HCT116 (cell line): ENCODE data around the gene RBM14. TPM values are rescaled to one million over a fixed set of nuclear protein-coding genes. Genes with fewer than 3 reads are reported as not detected.

ENCODE experiments used
- ATAC-seq: fragments of 200-7000 bp; cut with Tn5 transposase; 2 replicates; pipeline ENCODE4 v1.9.1; 2020; ENCODE audit warnings: mild to moderate bottlenecking, moderate library complexity
- BruUV-seq: library from RNA; stranded (reverse); fragments of 400-500 nt; replicated peaks from 2 replicates; lab custom pipeline; 2021; lab: Mats Ljungman, UMichigan
- CTCF ChIA-PET: fragments of 300-600 bp; sonication (Branson Sonifier 250); formaldehyde crosslinking; loops from one replicate; lab custom pipeline; 2021; ENCODE audit warnings: antibody characterized with exemption; lab: Charles Lee
- POLR2A ChIA-PET: fragments of 300-600, 350-600 bp; sonication (Branson Sonifier 250); formaldehyde crosslinking; loops from one replicate; lab custom pipeline; 2021; ENCODE audit warnings: antibody characterized with exemption; lab: Charles Lee
- RAD21 ChIA-PET, 2 experiments: fragments of 300-600 bp; sonication (Branson Sonifier 250); formaldehyde crosslinking; loops; one replicate each; lab custom pipeline; 2023; ENCODE audit warnings: low total read pairs in 2 of 2; ENCODE audit not compliant: uncharacterized antibody in 2 of 2, unreplicated experiment in 2 of 2, low non-redundant PET in 1 of 2; lab: Charles Lee
- DNase-seq: peaks from one replicate; pipeline ENCODE4 v3.0.0-alpha.2; 2010; ENCODE audit warnings: low read depth, low spot score
- H2AFZ ChIP-seq: fragments of 200-600 bp; shearing (Covaris generic), sonication (generic); 2 replicates; pipeline ENCODE4 v1.6.1; 2017; ENCODE audit warnings: low read depth, mixed run types, mixed read lengths, antibody characterized with exemption, low read length; ENCODE audit not compliant: poor library complexity, severe bottlenecking
- H3K27ac ChIP-seq: 2 replicates; pipeline ENCODE4 v1.5.1; 2012; ENCODE audit warnings: low read depth, low read length
- H3K27me3 ChIP-seq: fragments of 200-600 bp; sonication (generic); 2 replicates; pipeline ENCODE4 v1.6.1; 2016; ENCODE audit warnings: mixed run types, low read length, mixed read lengths; ENCODE audit not compliant: insufficient read depth
- H3K36me3 ChIP-seq, 2 experiments: fragments of 200-500 bp in 1 of 2; fragments of 200-600 bp in 1 of 2; sonication (Bioruptor generic) in 1 of 2; sonication (generic) in 1 of 2; 2 replicates each; pipeline versions ENCODE4 v1.5.1 to v1.6.1; 2014 to 2016; ENCODE audit warnings: low read length in 2 of 2, inconsistent platforms in 1 of 2, mixed read lengths in 1 of 2, mixed run types in 1 of 2; ENCODE audit not compliant: insufficient read depth in 2 of 2, control insufficient read depth in 1 of 2
- H3K4me1 ChIP-seq, 2 experiments: fragments of 200-600 bp in 1 of 2; sonication (generic) in 1 of 2; 2 replicates each; pipeline versions ENCODE4 v1.5.1 to v1.6.1; 2012 to 2017; ENCODE audit warnings: low read length in 2 of 2, inconsistent platforms in 1 of 2, mild to moderate bottlenecking in 1 of 2, mixed read lengths in 1 of 2, mixed run types in 1 of 2, moderate library complexity in 1 of 2; ENCODE audit not compliant: insufficient read depth in 2 of 2, control insufficient read depth in 1 of 2
- H3K4me2 ChIP-seq: fragments of 200-600 bp; sonication (generic); 2 replicates; pipeline ENCODE4 v1.6.1; 2017; ENCODE audit warnings: mixed run types, low read length, mixed read lengths
- H3K4me3 ChIP-seq, 2 experiments: fragments of 200-600 bp in 1 of 2; sonication (generic) in 1 of 2; replicated peaks in 1 of 2; 2 replicates each; pipeline ENCODE4 v1.5.1; 2011 to 2016; ENCODE audit warnings: low read length in 2 of 2, control low read depth in 1 of 2, low read depth in 1 of 2, mild to moderate bottlenecking in 1 of 2, mixed read lengths in 1 of 2, mixed run types in 1 of 2
- H3K79me2 ChIP-seq: fragments of 200-600 bp; sonication (generic); 2 replicates; pipeline ENCODE4 v1.6.1; 2017; ENCODE audit warnings: mild to moderate bottlenecking, mixed run types, low read length, moderate library complexity, mixed read lengths; ENCODE audit not compliant: insufficient read depth
- H3K9ac ChIP-seq: fragments of 200-600 bp; sonication (generic); 2 replicates; pipeline ENCODE4 v1.6.1; 2016; ENCODE audit warnings: low read length, mixed read lengths
- H3K9me2 ChIP-seq: fragments of 200-600 bp; sonication (generic), shearing (Covaris generic); 2 replicates; pipeline ENCODE4 v1.6.1; 2017; ENCODE audit warnings: mixed run types, mild to moderate bottlenecking, moderate library complexity; ENCODE audit not compliant: insufficient read depth
- H3K9me3 ChIP-seq, 2 experiments: fragments of 200-500 bp in 1 of 2; fragments of 200-600 bp in 1 of 2; sonication (Bioruptor generic) in 1 of 2; sonication (generic) in 1 of 2; 2 replicates each; pipeline ENCODE4 v1.6.1; 2014 to 2017; ENCODE audit warnings: low read length in 2 of 2, mixed read lengths in 2 of 2, inconsistent platforms in 1 of 2, low read depth in 1 of 2, mild to moderate bottlenecking in 1 of 2, mixed run types in 1 of 2, moderate library complexity in 1 of 2; ENCODE audit not compliant: control insufficient read depth in 1 of 2, insufficient read depth in 1 of 2
- H4K20me1 ChIP-seq: fragments of 200-600 bp; sonication (generic), shearing (Covaris generic); 2 replicates; pipeline ENCODE4 v1.6.1; 2017; ENCODE audit warnings: mixed run types, mild to moderate bottlenecking, moderate library complexity; ENCODE audit not compliant: insufficient read depth
- CEBPB ChIP-seq: IDR thresholded peaks from 2 replicates; pipeline ENCODE4 v1.6.1; 2012; ENCODE audit warnings: low read depth
- EZH2 ChIP-seq: fragments of 200-600 bp; sonication (generic); IDR thresholded peaks from 2 replicates; pipeline ENCODE4 v1.6.1; 2017; ENCODE audit warnings: antibody characterized with exemption, mixed run types
- EZH2phosphoT487 ChIP-seq: fragments of 200-600 bp; IDR thresholded peaks from 2 replicates; pipeline ENCODE4 v1.6.1; 2018; ENCODE audit warnings: antibody characterized with exemption, borderline replicate concordance
- FOSL1 ChIP-seq: IDR thresholded peaks from 2 replicates; pipeline ENCODE4 v1.6.1; 2012; ENCODE audit warnings: low read depth
- JUND ChIP-seq: IDR thresholded peaks from 2 replicates; pipeline ENCODE4 v1.6.1; 2012
- RAD21 ChIP-seq: IDR thresholded peaks from 2 replicates; pipeline ENCODE4 v1.6.1; 2012; ENCODE audit warnings: low read depth, mild to moderate bottlenecking
- SIN3A ChIP-seq: IDR thresholded peaks from 2 replicates; pipeline ENCODE4 v1.6.1; 2012; ENCODE audit warnings: low read depth
- SP1 ChIP-seq: IDR thresholded peaks from 2 replicates; pipeline ENCODE4 v1.6.1; 2012; ENCODE audit warnings: low read depth
- SRF ChIP-seq: IDR thresholded peaks from 2 replicates; pipeline ENCODE4 v1.6.1; 2012; ENCODE audit warnings: low read depth
- TCF7L2 ChIP-seq: IDR thresholded peaks from 2 replicates; pipeline ENCODE4 v1.7.0; 2011; ENCODE audit warnings: borderline replicate concordance, inconsistent platforms; ENCODE audit not compliant: insufficient read depth, insufficient read length; ENCODE audit errors: extremely low read depth
- ZBTB33 ChIP-seq: IDR thresholded peaks from 2 replicates; pipeline ENCODE4 v1.6.1; 2011; ENCODE audit warnings: mild to moderate bottlenecking, low read length, moderate library complexity; ENCODE audit not compliant: insufficient replicate concordance; ENCODE audit errors: extremely low read depth
- intact Hi-C: fragments of 100-400 bp; cut with micrococcal nuclease; formaldehyde crosslinking; loops from 2 replicates; pipeline ENCODE4 v1.10.0; 2022
- total RNA-seq: library from RNA; stranded (reverse); gene quantifications from one replicate; pipeline ENCODE4 v1.2.1, GENCODE V29; 2021; ENCODE audit not compliant: unreplicated experiment
- TF ChIP-seq, protein P1 (sequence below), 3 experiments: fragments of 200-600 bp in 1 of 3; sonication (generic) in 1 of 3; IDR thresholded peaks in 2 of 3; conservative IDR thresholded peaks in 1 of 3; 2 replicates each; pipeline ENCODE4 v1.5.1; 2012 to 2017; ENCODE audit warnings: low read depth in 2 of 3, low read length in 2 of 3, antibody characterized with exemption in 1 of 3, borderline replicate concordance in 1 of 3, control low read depth in 1 of 3, mild to moderate bottlenecking in 1 of 3, mixed read lengths in 1 of 3, mixed run types in 1 of 3, moderate library complexity in 1 of 3; ENCODE audit not compliant: insufficient read depth in 1 of 3
- TF ChIP-seq, protein P2 (sequence below): IDR thresholded peaks from 2 replicates; pipeline ENCODE4 v1.6.1; 2012

Gene RBM14
- total RNA-seq, 1 experiment from 2014 or later, result 95.3 TPM

GRCh38 chr11:66631883-66632282 lies 15.5 kb downstream of the RBM14 start:
- H3K36me3 ChIP-seq, result peaks cover 32 to 50% of the 10 kb centered on the region in 2 experiments
- ATAC-seq (no peak), DNase-seq (no peak)
- no peaks in the 10 kb centered on the region for H3K27me3 ChIP-seq
- TF ChIP-seq ZBTB33 (no peak), TCF7L2 (no peak), CEBPB (no peak), EZH2phosphoT487 (no peak), RAD21 (no peak), SRF (no peak), EZH2 (no peak), SP1 (no peak), JUND (no peak), FOSL1 (no peak), SIN3A (no peak)
- TF ChIP-seq, protein P1, sequence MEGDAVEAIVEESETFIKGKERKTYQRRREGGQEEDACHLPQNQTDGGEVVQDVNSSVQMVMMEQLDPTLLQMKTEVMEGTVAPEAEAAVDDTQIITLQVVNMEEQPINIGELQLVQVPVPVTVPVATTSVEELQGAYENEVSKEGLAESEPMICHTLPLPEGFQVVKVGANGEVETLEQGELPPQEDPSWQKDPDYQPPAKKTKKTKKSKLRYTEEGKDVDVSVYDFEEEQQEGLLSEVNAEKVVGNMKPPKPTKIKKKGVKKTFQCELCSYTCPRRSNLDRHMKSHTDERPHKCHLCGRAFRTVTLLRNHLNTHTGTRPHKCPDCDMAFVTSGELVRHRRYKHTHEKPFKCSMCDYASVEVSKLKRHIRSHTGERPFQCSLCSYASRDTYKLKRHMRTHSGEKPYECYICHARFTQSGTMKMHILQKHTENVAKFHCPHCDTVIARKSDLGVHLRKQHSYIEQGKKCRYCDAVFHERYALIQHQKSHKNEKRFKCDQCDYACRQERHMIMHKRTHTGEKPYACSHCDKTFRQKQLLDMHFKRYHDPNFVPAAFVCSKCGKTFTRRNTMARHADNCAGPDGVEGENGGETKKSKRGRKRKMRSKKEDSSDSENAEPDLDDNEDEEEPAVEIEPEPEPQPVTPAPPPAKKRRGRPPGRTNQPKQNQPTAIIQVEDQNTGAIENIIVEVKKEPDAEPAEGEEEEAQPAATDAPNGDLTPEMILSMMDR (IDR thresholded peaks at IDR 0.05 in 2 of 3, conservative IDR thresholded peaks at IDR 0.05 in 1 of 3; ENCODE audit: borderline replicate concordance in 1 of 3, insufficient read depth in 1 of 3, low read depth in 2 of 3, low read length in 2 of 3), result no peak
- TF ChIP-seq, protein P2, sequence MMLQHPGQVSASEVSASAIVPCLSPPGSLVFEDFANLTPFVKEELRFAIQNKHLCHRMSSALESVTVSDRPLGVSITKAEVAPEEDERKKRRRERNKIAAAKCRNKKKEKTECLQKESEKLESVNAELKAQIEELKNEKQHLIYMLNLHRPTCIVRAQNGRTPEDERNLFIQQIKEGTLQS, result no peak
- no peak overlapping the region for H3K4me3 ChIP-seq
- POLR2A ChIA-PET, result no interaction called here
- H4K20me1 ChIP-seq, result peaks cover 17% of the 10 kb centered on the region; the same call in 1 of the 2 replicates
- no peak overlapping the region for H3K4me2 ChIP-seq
- intact Hi-C loops, result no loop called here
- H3K9me3 ChIP-seq, result no peaks in the 10 kb centered on the region
- H2AFZ ChIP-seq, result no peak overlapping the region
- peaks cover 100% of the 10 kb centered on the region for H3K79me2 ChIP-seq
- H3K9ac ChIP-seq, result no peak overlapping the region
- H3K27ac ChIP-seq, result no peak overlapping the region
- RAD21 ChIA-PET, result no interaction called here
- H3K9me2 ChIP-seq, result no peaks in the 10 kb centered on the region
- CTCF ChIA-PET, result no interaction called here
- H3K4me1 ChIP-seq, result peaks cover 0 to 6% of the 10 kb centered on the region in 2 experiments; a peak in 1 of 4 replicates
- BruUV-seq, result no TSS peak
